AG04450 (cell line): ENCODE results near the gene FOSL1. TPM values are rescaled to one million over a fixed set of nuclear protein-coding genes. Genes with fewer than 3 reads are reported as not detected.

ENCODE experiments used
- CTCF ChIA-PET: fragments of 300-600, 350-600 bp; formaldehyde crosslinking; extraction: SDS; loops from one replicate; lab custom pipeline; 2022; ENCODE audit warnings: antibody characterized with exemption, inconsistent platforms; lab: Charles Lee
- POLR2A ChIA-PET: fragments of 350-600 bp; formaldehyde crosslinking; extraction: SDS; loops from one replicate; lab custom pipeline; 2021; ENCODE audit warnings: antibody characterized with exemption, inconsistent platforms; lab: Yijun Ruan, JAX
- DNase-seq: peaks from one replicate; pipeline ENCODE4 v3.0.0-alpha.2; 2011; ENCODE audit warnings: low read depth, low spot score
- H3K27ac ChIP-seq: one replicate; pipeline ENCODE4 v1.5.1; 2012; ENCODE audit warnings: low read depth, low read length, control low read depth
- H3K27me3 ChIP-seq: one replicate; pipeline ENCODE4 v1.6.0; 2012; ENCODE audit warnings: low read length; ENCODE audit not compliant: control insufficient read depth, insufficient read depth
- H3K4me3 ChIP-seq: 2 replicates; pipeline ENCODE4 v1.5.1; 2011; ENCODE audit warnings: mild to moderate bottlenecking, low read depth, low read length, control low read depth
- H3K9me3 ChIP-seq: 2 replicates; pipeline ENCODE4 v1.5.1; 2012; ENCODE audit warnings: low read length; ENCODE audit not compliant: control insufficient read depth, insufficient read depth
- polyA plus RNA-seq: library from polyadenylated mRNA; depleted of rRNA; stranded (reverse); fragments of >200 nt; gene quantifications from 2 replicates; pipeline ENCODE4 v1.2.3, GENCODE V29; 2011
- TF ChIP-seq, protein P1 (sequence below): IDR thresholded peaks from 2 replicates; pipeline ENCODE4 v1.5.1; 2011; ENCODE audit warnings: low read depth, low read length, control low read depth, inconsistent platforms

FOSL1 gene
- polyA plus RNA-seq, 1 experiment: 7.9 TPM

DNA sequence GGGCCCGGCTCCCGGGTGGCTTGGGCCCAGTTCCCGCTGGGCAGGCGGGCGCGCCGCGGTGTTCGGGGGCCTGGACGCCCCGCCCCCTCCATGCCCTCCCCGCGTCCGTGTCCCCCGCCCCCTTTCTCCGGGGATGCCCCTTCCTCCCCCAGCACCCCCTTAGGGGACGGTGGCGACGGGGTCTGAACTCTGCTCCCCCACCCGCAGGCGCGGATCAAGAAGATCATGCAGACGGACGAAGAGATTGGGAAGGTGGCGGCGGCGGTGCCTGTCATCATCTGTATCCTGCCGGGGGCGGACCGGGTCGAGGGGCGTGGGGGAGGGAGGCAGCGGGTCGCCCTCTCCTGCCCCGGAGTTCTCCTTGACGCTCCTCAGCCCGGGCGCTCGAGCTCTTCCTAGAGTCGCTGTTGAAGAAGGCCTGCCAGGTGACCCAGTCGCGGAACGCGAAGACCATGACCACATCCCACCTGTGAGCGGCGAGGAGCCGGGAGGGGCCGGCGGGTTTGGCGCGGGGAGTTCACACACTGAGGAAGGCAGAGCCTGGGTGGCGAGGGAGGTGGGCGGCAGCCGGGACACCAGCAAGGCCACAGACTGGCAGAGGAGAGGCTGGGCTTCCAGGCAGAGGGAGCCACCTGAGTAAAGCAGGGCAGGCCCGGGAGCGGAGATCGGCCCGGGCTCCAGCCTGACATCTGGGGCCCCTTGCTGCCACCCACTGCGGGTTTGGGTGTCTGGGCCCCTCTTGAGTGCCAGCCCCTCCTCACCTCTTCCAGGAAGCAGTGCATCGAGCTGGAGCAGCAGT is 19.6 kb upstream of the FOSL1 start:
- TF ChIP-seq, protein P1, sequence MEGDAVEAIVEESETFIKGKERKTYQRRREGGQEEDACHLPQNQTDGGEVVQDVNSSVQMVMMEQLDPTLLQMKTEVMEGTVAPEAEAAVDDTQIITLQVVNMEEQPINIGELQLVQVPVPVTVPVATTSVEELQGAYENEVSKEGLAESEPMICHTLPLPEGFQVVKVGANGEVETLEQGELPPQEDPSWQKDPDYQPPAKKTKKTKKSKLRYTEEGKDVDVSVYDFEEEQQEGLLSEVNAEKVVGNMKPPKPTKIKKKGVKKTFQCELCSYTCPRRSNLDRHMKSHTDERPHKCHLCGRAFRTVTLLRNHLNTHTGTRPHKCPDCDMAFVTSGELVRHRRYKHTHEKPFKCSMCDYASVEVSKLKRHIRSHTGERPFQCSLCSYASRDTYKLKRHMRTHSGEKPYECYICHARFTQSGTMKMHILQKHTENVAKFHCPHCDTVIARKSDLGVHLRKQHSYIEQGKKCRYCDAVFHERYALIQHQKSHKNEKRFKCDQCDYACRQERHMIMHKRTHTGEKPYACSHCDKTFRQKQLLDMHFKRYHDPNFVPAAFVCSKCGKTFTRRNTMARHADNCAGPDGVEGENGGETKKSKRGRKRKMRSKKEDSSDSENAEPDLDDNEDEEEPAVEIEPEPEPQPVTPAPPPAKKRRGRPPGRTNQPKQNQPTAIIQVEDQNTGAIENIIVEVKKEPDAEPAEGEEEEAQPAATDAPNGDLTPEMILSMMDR: no peak

DNA sequence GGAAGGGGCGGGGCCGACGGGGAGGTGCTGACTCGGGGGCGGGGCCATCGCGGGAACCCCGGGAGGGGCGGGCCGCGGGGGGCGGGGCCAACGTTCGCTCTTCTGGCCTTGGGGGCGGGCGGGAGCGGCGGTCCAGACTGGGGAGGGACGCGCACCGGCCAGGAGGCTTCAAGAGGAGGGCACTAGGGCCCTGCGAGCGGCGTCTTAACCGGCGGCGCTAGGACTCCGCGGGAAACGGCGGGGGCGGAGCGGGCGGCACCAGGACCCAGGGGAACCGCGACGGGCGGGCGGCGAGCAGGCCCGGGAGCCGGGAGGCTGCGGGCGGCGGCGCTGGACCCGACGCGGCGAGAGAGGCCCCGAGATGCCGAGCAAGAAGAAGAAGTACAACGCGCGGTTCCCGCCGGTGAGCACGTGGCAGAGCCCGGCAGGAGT is 19.0 kb upstream of the FOSL1 start, which contains the start of gene DRAP1:
Gene DRAP1 (plus strand): TSS at position 286 of the 432 bp plus-strand sequence. CDS start 76 bp downstream, at position 362.
- H3K9me3 ChIP-seq: peaks cover 11% of the 10 kb centered on the region; the same call in 1 of the 2 replicates
- DNase-seq: peak; percentile 93
- CTCF ChIA-PET: no interaction called here
- peak within 1 kb of the TSS; percentile 94 for H3K4me3 ChIP-seq
- POLR2A ChIA-PET: interaction anchor here (1.5 to 1.6 kb wide), 2 partner anchors 18 to 22 kb away, joined by 4 to 5 read pairs; partner anchors contain the start of gene FOSL1
- peak within 1 kb of the TSS; percentile 93 for H3K27ac ChIP-seq
- TF ChIP-seq, protein P1: no peak
- no peaks in the 10 kb centered on the region for H3K27me3 ChIP-seq

More for the DNA sequence above, 19.6 kb upstream of the FOSL1 start:
- H3K27me3 ChIP-seq: no peaks in the 10 kb centered on the region
- peak overlapping the region; percentile 81 for H3K4me3 ChIP-seq
- POLR2A ChIA-PET: interaction anchor here (1.2 to 1.8 kb wide), 2 partner anchors 29 to 31 kb away, joined by 5 read pairs; partner anchors contain the start of gene CCDC85B
- H3K27ac ChIP-seq: peak overlapping the region; percentile 47
- peaks cover 11% of the 10 kb centered on the region; the same call in 1 of the 2 replicates for H3K9me3 ChIP-seq
- no peak for DNase-seq
- CTCF ChIA-PET: interaction anchor here (1.8 kb wide), 1 partner anchor 31 kb away, joined by 8 read pairs; the partner anchor contains the start of gene FIBP

DNA sequence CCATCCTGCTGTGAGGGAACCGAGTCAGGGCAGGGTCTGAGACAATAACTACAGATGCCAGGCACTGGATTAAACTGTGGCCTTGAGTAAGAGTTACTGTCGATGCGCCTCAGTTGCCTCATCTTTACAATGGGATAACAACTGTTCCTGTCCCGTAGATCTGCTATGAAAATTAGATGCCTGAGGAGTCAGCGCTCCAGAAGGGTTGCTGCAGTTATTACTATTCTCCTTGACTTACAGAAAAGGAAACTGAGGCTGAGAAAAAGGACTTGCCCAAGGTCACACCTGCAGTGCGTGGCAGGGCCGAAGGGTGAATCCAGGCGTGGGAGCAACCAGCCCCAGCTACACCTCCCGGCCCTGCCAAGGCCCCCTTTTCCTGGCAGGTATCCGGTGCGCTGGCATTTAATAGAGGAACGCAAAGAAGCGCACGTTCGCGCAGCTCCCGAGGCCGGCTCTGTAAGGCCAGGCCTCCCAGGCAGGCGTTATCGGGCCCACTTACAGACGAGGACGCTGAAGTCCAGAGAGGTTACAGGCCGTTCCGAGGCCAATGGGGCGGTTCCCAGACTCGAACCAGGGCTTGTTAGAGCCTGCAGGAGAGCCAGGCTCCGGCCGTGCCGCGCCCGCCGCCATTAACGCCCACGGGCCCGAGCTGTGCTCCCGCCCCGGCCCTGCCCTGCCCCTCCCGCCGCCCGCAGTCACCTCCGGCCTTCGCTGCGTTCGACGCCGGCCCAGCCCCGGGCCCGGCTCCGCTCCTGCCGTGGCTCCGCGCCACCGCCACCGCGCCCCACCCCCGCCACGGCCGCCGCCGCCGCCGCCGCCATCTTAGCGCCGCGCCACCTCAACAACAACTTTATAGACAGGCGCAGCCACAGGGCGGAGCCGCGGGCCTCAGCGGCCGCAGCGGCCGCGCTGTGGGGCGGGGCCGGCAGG is 18.3 kb upstream of the FOSL1 start, which contains the start of gene C11orf68:
Gene C11orf68 (minus strand): TSS at position 852 of the 930 bp plus-strand sequence. CDS start 31 bp downstream, at position 821.
- DNase-seq: no peak
- ChIA-PET POLR2A (interaction anchor here (1.0 to 4.9 kb wide), 4 partner anchors 18 to 28 kb away, joined by 4 to 124 read pairs (median 6); partner anchors contain the start of genes CCDC85B, FIBP and FOSL1), CTCF (interaction anchor here (1.1 kb wide), 1 partner anchor 30 kb away, joined by 7 read pairs; the partner anchor contains the start of gene FIBP)
- peak within 1 kb of the TSS; percentile 93 for H3K27ac ChIP-seq
- TF ChIP-seq, protein P1: no peak
- H3K4me3 ChIP-seq: peak within 1 kb of the TSS; percentile 94
- H3K27me3 ChIP-seq: no peaks in the 10 kb centered on the region
- H3K9me3 ChIP-seq: peaks cover 11% of the 10 kb centered on the region; the same call in 1 of the 2 replicates

DNA sequence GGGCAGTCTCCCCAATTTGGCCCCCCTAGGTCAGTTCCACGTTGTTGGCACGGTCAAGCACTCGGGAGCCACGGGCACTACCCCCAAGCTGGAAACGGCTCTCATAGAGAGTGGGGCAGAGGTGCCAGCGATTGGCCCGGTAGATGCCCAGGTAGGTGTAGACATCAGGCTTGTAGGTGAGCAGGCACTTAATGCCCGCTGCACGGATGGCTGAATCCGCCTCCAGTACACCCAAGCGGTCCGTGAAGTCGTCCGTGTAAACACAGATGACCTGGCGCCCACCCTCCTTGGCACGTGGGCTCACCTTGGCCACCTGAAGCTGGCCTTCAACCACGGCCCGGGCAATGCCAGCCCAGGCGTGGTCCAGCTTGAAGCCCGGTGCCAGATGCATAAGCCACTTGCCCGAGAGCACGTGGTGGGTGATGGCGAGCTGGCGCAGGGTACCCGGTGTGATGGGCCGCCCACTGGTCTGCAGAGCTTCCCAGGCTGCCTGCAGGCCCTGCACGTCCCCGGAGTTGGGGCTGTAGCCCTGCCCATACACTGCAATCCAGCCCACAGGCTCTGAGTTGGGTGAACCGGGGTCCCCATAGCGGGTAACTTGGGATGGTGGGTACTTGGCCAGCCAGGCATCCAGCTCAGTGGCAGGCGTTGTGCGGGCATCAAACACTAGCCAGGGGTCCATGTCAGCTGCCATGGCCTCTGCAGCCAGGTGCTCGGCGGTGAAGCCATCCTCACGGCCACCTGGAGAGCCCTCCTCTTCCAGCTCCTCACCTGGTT is 17.4 kb upstream of the FOSL1 start:
- DNase-seq: no peak
- ChIA-PET POLR2A (interaction anchor here (1.0 to 4.9 kb wide), 4 partner anchors 17 to 27 kb away, joined by 4 to 124 read pairs (median 6); partner anchors contain the start of genes CCDC85B, FIBP and FOSL1), CTCF (interaction anchor here (1.1 to 1.3 kb wide), 2 partner anchors 29 to 33 kb away, joined by 4 to 7 read pairs; partner anchors contain the start of gene FIBP)
- peak overlapping the region; percentile 94 for H3K4me3 ChIP-seq
- H3K27me3 ChIP-seq: no peaks in the 10 kb centered on the region
- TF ChIP-seq, protein P1: no peak
- peaks cover 11% of the 10 kb centered on the region; the same call in 1 of the 2 replicates for H3K9me3 ChIP-seq
- peak overlapping the region; percentile 99 for H3K27ac ChIP-seq
